SJSA1 (cell line): ENCODE results near the gene NPTXR. TPM values are rescaled to one million over a fixed set of nuclear protein-coding genes. Genes with fewer than 3 reads are reported as not detected.
A peak's percentile ranks its signal among the peaks of the same experiment; 100 is the strongest.
"Not testable (repeated sequence)": the region's sequence is repeated elsewhere in the genome, so short reads cannot be mapped to it uniquely, and the experiment has no call there.

Source experiments
- DNase-seq, 2 experiments: peaks; one replicate each; pipeline ENCODE4 v3.0.0-alpha.2; 2015 to 2020; ENCODE audit warnings: low spot score in 2 of 2, low read depth in 1 of 2
- H3K27ac ChIP-seq: fragments of 250-450 bp; sonication (Bioruptor Pico); 2 replicates; pipeline ENCODE4 v1.5.1; 2020; ENCODE audit warnings: mild to moderate bottlenecking, moderate library complexity
- H3K27me3 ChIP-seq: fragments of 250-450 bp; sonication (Bioruptor Pico); replicated peaks from 2 replicates; pipeline ENCODE4 v1.5.1; 2020; ENCODE audit warnings: mild to moderate bottlenecking, moderate library complexity
- H3K36me3 ChIP-seq: fragments of 250-450 bp; sonication (Bioruptor Pico); 2 replicates; pipeline ENCODE4 v1.5.1; 2020; ENCODE audit warnings: mild to moderate bottlenecking
- H3K4me1 ChIP-seq: fragments of 250-450 bp; sonication (Bioruptor Pico); replicated peaks from 2 replicates; pipeline ENCODE4 v1.6.1; 2021; ENCODE audit warnings: mild to moderate bottlenecking
- H3K4me3 ChIP-seq: fragments of 250-450 bp; sonication (Bioruptor Pico); 2 replicates; pipeline ENCODE4 v1.5.1; 2020; ENCODE audit warnings: mild to moderate bottlenecking
- H3K9me3 ChIP-seq: fragments of 250-450 bp; sonication (Bioruptor Pico); replicated peaks from 2 replicates; pipeline ENCODE4 v1.5.1; 2020; ENCODE audit warnings: mild to moderate bottlenecking
- total RNA-seq: library from RNA; depleted of rRNA; stranded (reverse); fragments of >200 nt; shearing (Covaris generic); gene quantifications from 2 replicates; pipeline ENCODE4 v1.2.3, GENCODE V29; 2014

Gene NPTXR
- total RNA-seq, 1 experiment from 2014 or later: 2.2 TPM

- no peak overlapping the region for H3K27ac ChIP-seq
- no peak for DNase-seq
- H3K27me3 ChIP-seq: no peaks in the 10 kb centered on the region
- H3K36me3 ChIP-seq: no peaks in the 10 kb centered on the region
- no peak overlapping the region for H3K4me3 ChIP-seq
- H3K4me1 ChIP-seq: peaks cover 11% of the 10 kb centered on the region
- H3K9me3 ChIP-seq: 0 out of 2 replicates have a peak, but pooled peaks cover 2% of the 10 kb centered on the region
Measured at GRCh38 chr22:38828191-38828590, 15.6 kb downstream of the NPTXR start.

- no peak for DNase-seq
- Histone ChIP-seq H3K27me3 (no peaks in the 10 kb centered on the region), H3K9me3 (0 out of 2 replicates have a peak, but pooled peaks cover 2% of the 10 kb centered on the region), H3K36me3 (no peaks in the 10 kb centered on the region), H3K27ac (no peak overlapping the region), H3K4me3 (no peak overlapping the region), H3K4me1 (peaks cover 11% of the 10 kb centered on the region)
Measured at GRCh38 chr22:38827510-38827909, 16.3 kb downstream of the NPTXR start.

- DNase-seq: no peak
- H3K4me3 ChIP-seq: no peak overlapping the region
- no peaks in the 10 kb centered on the region for H3K27me3 ChIP-seq
Measured at GRCh38 chr22:38826801-38827200, 17.0 kb downstream of the NPTXR start.

GRCh38 chr22:38826386-38826785, 17.4 kb downstream of the NPTXR start:
- H3K9me3 ChIP-seq: 0 out of 2 replicates have a peak, but pooled peaks cover 2% of the 10 kb centered on the region

More at GRCh38 chr22:38826801-38827200, 17.0 kb downstream of the NPTXR start:
- Histone ChIP-seq H3K36me3 (no peaks in the 10 kb centered on the region), H3K9me3 (0 out of 2 replicates have a peak, but pooled peaks cover 2% of the 10 kb centered on the region), H3K27ac (no peak overlapping the region), H3K4me1 (peaks cover 11% of the 10 kb centered on the region)

GRCh38 chr22:38824585-38824984, 19.2 kb downstream of the NPTXR start:
- H3K4me3 ChIP-seq: no peak overlapping the region
- H3K36me3 ChIP-seq: no peaks in the 10 kb centered on the region
- peak; percentile 44 to 75 for DNase-seq
- H3K9me3 ChIP-seq: no peaks in the 10 kb centered on the region
- 0 out of 2 replicates have a peak, but pooled peaks cover 3% of the 10 kb centered on the region for H3K27me3 ChIP-seq
- no peaks in the 10 kb centered on the region for H3K4me1 ChIP-seq
- no peak overlapping the region for H3K27ac ChIP-seq

More at GRCh38 chr22:38826386-38826785, 17.4 kb downstream of the NPTXR start:
- Histone ChIP-seq H3K4me3 (no peak overlapping the region), H3K27ac (no peak overlapping the region), H3K36me3 (no peaks in the 10 kb centered on the region), H3K27me3 (no peaks in the 10 kb centered on the region), H3K4me1 (peaks cover 7% of the 10 kb centered on the region)
- DNase-seq: no peak

- DNase-seq: no peak
- H3K4me3 ChIP-seq: no peak overlapping the region
- H3K27me3 ChIP-seq: 0 out of 2 replicates have a peak, but pooled peaks cover 4% of the 10 kb centered on the region
- no peaks in the 10 kb centered on the region for H3K4me1 ChIP-seq
- H3K27ac ChIP-seq: no peak overlapping the region
- H3K36me3 ChIP-seq: no peaks in the 10 kb centered on the region
- no peaks in the 10 kb centered on the region for H3K9me3 ChIP-seq
Measured at GRCh38 chr22:38823637-38824036, 20.2 kb downstream of the NPTXR start.

- H3K27me3 ChIP-seq: 0 out of 2 replicates have a peak, but pooled peaks cover 4% of the 10 kb centered on the region
Measured at GRCh38 chr22:38823076-38823475, 20.8 kb downstream of the NPTXR start.

GRCh38 chr22:38820020-38820419, 23.8 kb downstream of the NPTXR start:
- Histone ChIP-seq H3K4me3 (no peak overlapping the region), H3K27me3 (0 out of 2 replicates have a peak, but pooled peaks cover 4% of the 10 kb centered on the region), H3K4me1 (no peaks in the 10 kb centered on the region), H3K9me3 (no peaks in the 10 kb centered on the region), H3K36me3 (no peaks in the 10 kb centered on the region), H3K27ac (no peak overlapping the region)
- no peak for DNase-seq

More at GRCh38 chr22:38823076-38823475, 20.8 kb downstream of the NPTXR start:
- H3K9me3 ChIP-seq: no peaks in the 10 kb centered on the region
- H3K36me3 ChIP-seq: no peaks in the 10 kb centered on the region
- no peak overlapping the region for H3K4me3 ChIP-seq
- H3K4me1 ChIP-seq: no peaks in the 10 kb centered on the region
- DNase-seq: no peak
- H3K27ac ChIP-seq: no peak overlapping the region

- no peak overlapping the region for H3K27ac ChIP-seq
- H3K27me3 ChIP-seq: 0 out of 2 replicates have a peak, but pooled peaks cover 8% of the 10 kb centered on the region
- no peak overlapping the region for H3K4me3 ChIP-seq
- no peak for DNase-seq
- no peaks in the 10 kb centered on the region for H3K4me1 ChIP-seq
- H3K9me3 ChIP-seq: no peaks in the 10 kb centered on the region
- no peaks in the 10 kb centered on the region for H3K36me3 ChIP-seq
Measured at GRCh38 chr22:38819387-38819940, 24.4 kb downstream of the NPTXR start.

- no peak overlapping the region for H3K4me3 ChIP-seq
- DNase-seq: no peak
- H3K27me3 ChIP-seq: 0 out of 2 replicates have a peak, but pooled peaks cover 8% of the 10 kb centered on the region
- no peaks in the 10 kb centered on the region for H3K9me3 ChIP-seq
- no peaks in the 10 kb centered on the region for H3K36me3 ChIP-seq
- no peak overlapping the region for H3K27ac ChIP-seq
- H3K4me1 ChIP-seq: no peaks in the 10 kb centered on the region
Measured at GRCh38 chr22:38817196-38817595, 26.6 kb downstream of the NPTXR start.

GRCh38 chr22:38815842-38816241, 28.0 kb downstream of the NPTXR start:
- no peaks in the 10 kb centered on the region for H3K4me1 ChIP-seq
- peaks cover 14% of the 10 kb centered on the region; the same call in 1 of the 2 replicates for H3K27me3 ChIP-seq
- no peak overlapping the region for H3K4me3 ChIP-seq
- no peaks in the 10 kb centered on the region for H3K9me3 ChIP-seq
- DNase-seq: no peak
- H3K27ac ChIP-seq: no peak overlapping the region
- H3K36me3 ChIP-seq: no peaks in the 10 kb centered on the region

- DNase-seq: no peak
Measured at GRCh38 chr22:38811241-38811640, 32.6 kb downstream of the NPTXR start.

GRCh38 chr22:38805041-38805593, 38.7 kb downstream of the NPTXR start:
- H3K36me3 ChIP-seq, DNase-seq, H3K27me3 ChIP-seq, H3K4me1 ChIP-seq, H3K4me3 ChIP-seq, H3K27ac ChIP-seq, H3K9me3 ChIP-seq: not testable (repeated sequence)

More at GRCh38 chr22:38811241-38811640, 32.6 kb downstream of the NPTXR start:
- Histone ChIP-seq H3K27ac (no peak overlapping the region), H3K4me3 (no peak overlapping the region), H3K27me3 (peaks cover 14% of the 10 kb centered on the region), H3K36me3 (no peaks in the 10 kb centered on the region), H3K4me1 (no peaks in the 10 kb centered on the region), H3K9me3 (0 out of 2 replicates have a peak, but pooled peaks cover 2% of the 10 kb centered on the region)

GRCh38 chr22:38802671-38803121, 41.1 kb downstream of the NPTXR start:
- DNase-seq: peak in 1 of 2 experiments; percentile 19
- Histone ChIP-seq H3K36me3 (no peaks in the 10 kb centered on the region), H3K9me3 (no peaks in the 10 kb centered on the region), H3K4me3 (no peak overlapping the region), H3K27me3 (peaks cover 6% of the 10 kb centered on the region; the same call in 1 of the 2 replicates), H3K4me1 (0 out of 2 replicates have a peak, but pooled peaks cover under 1% of the 10 kb centered on the region), H3K27ac (no peak overlapping the region)
